GM12878 (cell line): ENCODE results near the gene EMC1. TPM values are rescaled to one million over a fixed set of nuclear protein-coding genes. Genes with fewer than 3 reads are reported as not detected.
"Not testable (repeated sequence)": the region's sequence is repeated elsewhere in the genome, so short reads cannot be mapped to it uniquely, and the experiment has no call there.

Source experiments
- ATAC-seq: fragments of 200-7000 bp; cut with Tn5 transposase; 3 replicates; pipeline ENCODE4 v1.9.1; 2020; ENCODE audit warnings: mild to moderate bottlenecking, moderate library complexity
- BruUV-seq: library from RNA; stranded (reverse); fragments of 400-500 nt; replicated peaks from 2 replicates; lab custom pipeline; 2021; lab: Mats Ljungman, UMichigan
- CTCF ChIA-PET: fragments of 300-600 bp; sonication (Branson Sonifier 250); formaldehyde crosslinking; extraction: SDS; loops from one replicate; lab custom pipeline; 2021; ENCODE audit warnings: inconsistent platforms; lab: Yijun Ruan, JAX
- POLR2A ChIA-PET: fragments of 350-600 bp; formaldehyde crosslinking; extraction: SDS; loops from one replicate; lab custom pipeline; 2021; ENCODE audit warnings: inconsistent platforms; lab: Charles Lee
- RAD21 ChIA-PET: fragments of 300-600 bp; sonication (Branson Sonifier 250); formaldehyde crosslinking; loops from one replicate; lab custom pipeline; 2023; ENCODE audit warnings: antibody characterized with exemption; ENCODE audit not compliant: unreplicated experiment; lab: Charles Lee
- SMC1A ChIA-PET: fragments of 300-600 bp; sonication (Branson Sonifier 250); formaldehyde crosslinking; loops from one replicate; lab custom pipeline; 2023; ENCODE audit not compliant: unreplicated experiment, uncharacterized antibody; lab: Charles Lee
- DNase-seq: peaks from one replicate; pipeline ENCODE4 v3.0.0-alpha.2; 2011; ENCODE audit warnings: low read depth, low spot score
- FAIRE-seq: peaks from 3 replicates; lab custom pipeline; 2011; peaks lifted over from hg19 to GRCh38; lab: Jason Lieb, UNC
- H2AFZ ChIP-seq: 2 replicates; pipeline ENCODE4 v1.6.0; 2011; ENCODE audit warnings: low read depth, low read length, control low read depth; ENCODE audit not compliant: control insufficient read depth
- H3K27ac ChIP-seq: 2 replicates; pipeline ENCODE4 v1.5.1; 2011; ENCODE audit warnings: control low read depth; ENCODE audit not compliant: control insufficient read depth, insufficient read depth
- H3K27me3 ChIP-seq, 2 experiments: replicated peaks in 1 of 2; 2 replicates each; pipeline versions ENCODE4 v1.6.0 to v1.6.1; 2011; ENCODE audit warnings: low read length in 1 of 2; ENCODE audit not compliant: control insufficient read depth in 2 of 2, insufficient read depth in 2 of 2
- H3K36me3 ChIP-seq, 2 experiments: 2 replicates each; pipeline ENCODE4 v1.5.1; 2011; ENCODE audit warnings: low read length in 1 of 2; ENCODE audit not compliant: control insufficient read depth in 2 of 2, insufficient read depth in 2 of 2
- H3K4me1 ChIP-seq: 2 replicates; pipeline ENCODE4 v1.6.1; 2011; ENCODE audit warnings: mild to moderate bottlenecking, low read length, moderate library complexity, mixed read lengths; ENCODE audit not compliant: control insufficient read depth, insufficient read depth
- H3K4me2 ChIP-seq: 2 replicates; pipeline ENCODE4 v1.6.0; 2011; ENCODE audit warnings: control low read depth; ENCODE audit not compliant: control insufficient read depth, insufficient read depth
- H3K4me3 ChIP-seq: fragments of 200-600 bp; sonication (generic); 2 replicates; pipeline ENCODE4 v1.5.1; 2016
- H3K79me2 ChIP-seq: 2 replicates; pipeline ENCODE4 v1.6.0; 2011; ENCODE audit warnings: low read length; ENCODE audit not compliant: control insufficient read depth, insufficient read depth
- H3K9ac ChIP-seq: 2 replicates; pipeline ENCODE4 v1.8.0; 2011; ENCODE audit warnings: low read length, control low read depth, mixed read lengths; ENCODE audit not compliant: control insufficient read depth, insufficient read depth
- H3K9me3 ChIP-seq: replicated peaks from 3 replicates; pipeline ENCODE4 v1.5.1; 2011; ENCODE audit warnings: mild to moderate bottlenecking, low read length; ENCODE audit not compliant: control insufficient read depth, insufficient read depth
- H4K20me1 ChIP-seq: 2 replicates; pipeline ENCODE4 v1.6.0; 2011; ENCODE audit not compliant: control insufficient read depth, insufficient read depth
- CHD1 ChIP-seq: IDR thresholded peaks from 2 replicates; pipeline ENCODE4 v1.6.1; 2012; ENCODE audit warnings: low read depth, low read length, improper control_type of control experiment
- ETV6 ChIP-seq, 2 experiments: fragments of 450-650 bp in 1 of 2; IDR thresholded peaks in 1 of 2; conservative IDR thresholded peaks in 1 of 2; 2 replicates each; pipeline ENCODE4 v1.6.1; 2014; ENCODE audit warnings: antibody characterized with exemption in 1 of 2, borderline replicate concordance in 1 of 2, low read depth in 1 of 2, mild to moderate bottlenecking in 1 of 2, moderate library complexity in 1 of 2
- HDAC2 ChIP-seq: fragments of 200-600 bp; sonication (generic); IDR thresholded peaks from 2 replicates; pipeline ENCODE4 v1.6.1; 2017
- KLF5 ChIP-seq: fragments of 450-650 bp; IDR thresholded peaks from 2 replicates; pipeline ENCODE4 v1.6.1; 2014; ENCODE audit warnings: mild to moderate bottlenecking; ENCODE audit not compliant: partially characterized antibody
- MYC ChIP-seq: IDR thresholded peaks from 2 replicates; pipeline ENCODE4 v1.6.1; 2011; ENCODE audit warnings: mild to moderate bottlenecking, low read length, moderate library complexity, inconsistent platforms; ENCODE audit not compliant: insufficient read depth, insufficient replicate concordance, insufficient read length, severe bottlenecking
- NR2C1 ChIP-seq: fragments of 450-650 bp; IDR thresholded peaks from 2 replicates; pipeline ENCODE4 v1.6.1; 2017; ENCODE audit warnings: antibody characterized with exemption, mild to moderate bottlenecking, moderate library complexity
- NR2F1 ChIP-seq: fragments of 450-650 bp; conservative IDR thresholded peaks from 2 replicates; pipeline ENCODE4 v1.6.1; 2017; ENCODE audit warnings: mild to moderate bottlenecking
- SMAD5 ChIP-seq: IDR thresholded peaks from 2 replicates; pipeline ENCODE4 v1.6.1; 2016; ENCODE audit warnings: antibody characterized with exemption, low read depth
- WRNIP1 ChIP-seq: IDR thresholded peaks from 2 replicates; pipeline ENCODE4 v1.6.1; 2011; ENCODE audit warnings: low read depth, low read length, improper control_type of control experiment, borderline replicate concordance
- ZNF207 ChIP-seq: fragments of 450-650 bp; IDR thresholded peaks from 2 replicates; pipeline ENCODE4 v1.6.1; 2014; ENCODE audit warnings: antibody characterized with exemption, mild to moderate bottlenecking, borderline replicate concordance
- ZNF217 ChIP-seq: fragments of 450-650 bp; IDR thresholded peaks from 2 replicates; pipeline ENCODE4 v1.6.1; 2017; ENCODE audit warnings: antibody characterized with exemption, mild to moderate bottlenecking
- ZNF24 ChIP-seq: fragments of 450-650 bp; IDR thresholded peaks from 2 replicates; pipeline ENCODE4 v1.6.1; 2017; ENCODE audit warnings: antibody characterized with exemption, mild to moderate bottlenecking
- WGBS: methylation state at CpG from one replicate; pipeline ENCODE4 v1.1.6; 2016; ENCODE audit warnings: low lambda C conversion rate; ENCODE audit not compliant: insufficient replicate concordance, insufficient coverage; ENCODE audit errors: missing lambda C conversion rate; 5-methylcytosine and 5-hydroxymethylcytosine counted together
- in situ Hi-C: fragments of 300-500 bp; cut with MboI; formaldehyde crosslinking; loops from 9 replicates; pipeline ENCODE4 v1.14.3; 2018; ENCODE audit warnings: mixed read lengths
- intact Hi-C: fragments of 100-400 bp; cut with micrococcal nuclease; formaldehyde crosslinking; loops from one replicate; pipeline ENCODE4 v1.14.2; 2022; ENCODE audit not compliant: unreplicated experiment
- polyA plus RNA-seq, 11 experiments: library from polyadenylated mRNA; depleted of rRNA in 4 of 11; unstranded in 6 of 11; stranded (reverse) in 5 of 11; fragments of >200 nt; fragmentation: Nextera tagmentation in 4 of 11; fragmentation: Illumina TruSeq in 1 of 11; extraction: Ambion mirVana in 4 of 11; extraction: Trizol in 1 of 11; gene quantifications; 1 replicate in 1 of 11; 2 replicates in 10 of 11; pipeline versions ENCODE4 v1.2.1 to v1.2.3, GENCODE V29; 2011 to 2016; ENCODE audit warnings: inconsistent platforms in 2 of 11, missing spikeins in 2 of 11, low read depth in 1 of 11
- total RNA-seq, 4 experiments: library from RNA; depleted of rRNA in 3 of 4; stranded (reverse); fragments of >200 nt in 3 of 4; fragmentation: Illumina TruSeq in 1 of 4; extraction: Trizol in 1 of 4; gene quantifications; 2 replicates each; pipeline versions ENCODE4 v1.2.1 to v1.2.3, GENCODE V29; 2013 to 2021

EMC1 gene
- total and polyA plus RNA-seq, 10 of the 15 experiments (the other 5 are each of a cell fraction or from before 2014, with no cell fraction given): 12.2 to 43.6 (median 20.6) TPM

DNA sequence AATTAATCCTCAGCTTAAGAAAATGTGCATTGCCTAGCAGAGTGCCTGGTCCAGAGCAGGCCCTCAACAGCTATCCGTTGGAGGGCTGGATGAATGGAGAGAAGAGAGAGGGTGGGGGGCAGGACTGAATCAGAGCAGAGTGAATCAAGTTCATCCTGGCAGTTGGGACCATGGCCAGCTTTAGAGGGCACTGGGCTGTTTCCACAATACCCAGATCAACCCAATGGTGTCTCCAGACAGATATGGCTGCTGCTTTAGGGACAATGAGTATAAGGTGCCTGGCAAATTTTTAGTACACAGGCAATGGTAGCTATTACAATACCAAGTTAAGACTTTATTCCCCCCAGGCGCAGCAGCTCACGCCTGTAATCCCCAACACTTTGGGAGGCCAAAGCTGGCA, 17.1 kb downstream of the EMC1 start:
- FAIRE-seq (no peak), ATAC-seq (no peak), DNase-seq (no peak)
- TF ChIP-seq ZNF217 (no peak), NR2F1 (no peak), CHD1 (no peak), HDAC2 (no peak), KLF5 (no peak), MYC (no peak), WRNIP1 (no peak), SMAD5 (no peak), ZNF24 (no peak)
- Histone ChIP-seq H3K27ac (no peak overlapping the region), H3K36me3 (peaks cover 29 to 43% of the 10 kb centered on the region in 2 experiments), H3K4me2 (no peak overlapping the region), H2AFZ (no peak overlapping the region), H3K9ac (no peak overlapping the region), H3K4me3 (no peak overlapping the region), H3K79me2 (no peaks in the 10 kb centered on the region), H3K27me3 (no peaks in the 10 kb centered on the region), H4K20me1 (no peaks in the 10 kb centered on the region), H3K4me1 (no peaks in the 10 kb centered on the region), H3K9me3 (no peaks in the 10 kb centered on the region)
- 87% methylated on average over 3 of the region's 3 CpGs for WGBS
- in situ Hi-C loops (no loop called here), intact Hi-C loops (no loop called here)
- RAD21 ChIA-PET: no interaction called here
- BruUV-seq: no TSS peak
- CTCF ChIA-PET: interaction anchor here (1.0 to 1.8 kb wide), 3 partner anchors 12 to 54 kb away, joined by 3 to 4 read pairs (median 4); no protein-coding TSS in a partner anchor
- POLR2A ChIA-PET: interaction anchor here (0.5 kb wide), 2 partner anchors 34 to 1979 kb away, joined by 3 to 5 read pairs; no protein-coding TSS in a partner anchor
- SMC1A ChIA-PET: no interaction called here

DNA sequence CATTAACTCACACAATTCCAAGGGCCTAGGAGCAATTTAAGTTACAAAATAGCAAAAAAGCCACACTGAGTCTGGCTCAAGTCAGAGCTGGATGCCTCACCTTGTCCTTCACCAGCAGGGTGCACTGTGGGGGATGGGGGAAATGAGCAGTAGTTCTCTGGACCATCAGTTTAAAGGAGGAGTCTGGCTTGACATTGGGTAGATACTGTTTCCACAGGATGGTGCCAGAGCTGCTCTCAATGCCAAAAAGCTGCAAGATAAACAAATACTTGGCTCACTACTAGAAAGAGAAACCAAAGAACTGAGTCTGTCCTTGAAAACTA, 18.8 kb downstream of the EMC1 start:
- Histone ChIP-seq H3K27me3 (no peaks in the 10 kb centered on the region), H3K4me3 (no peak overlapping the region), H3K79me2 (no peaks in the 10 kb centered on the region), H3K9me3 (no peaks in the 10 kb centered on the region), H4K20me1 (no peaks in the 10 kb centered on the region), H3K4me1 (no peaks in the 10 kb centered on the region), H3K27ac (no peak overlapping the region), H3K9ac (no peak overlapping the region), H3K4me2 (no peak overlapping the region), H3K36me3 (peaks cover 21 to 33% of the 10 kb centered on the region in 2 experiments), H2AFZ (no peak overlapping the region)
- ChIA-PET SMC1A (no interaction called here), POLR2A (no interaction called here), CTCF (no interaction called here), RAD21 (no interaction called here)
- DNase-seq (no peak), ATAC-seq (no peak), FAIRE-seq (no peak)
- in situ Hi-C loops: no loop called here
- intact Hi-C loops: no loop called here
- no TSS peak for BruUV-seq
- no peak for TF ChIP-seq NR2C1
- no peak for TF ChIP-seq ETV6 (conservative IDR thresholded peaks at IDR 0.05 in 1 of 2, IDR thresholded peaks at IDR 0.05 in 1 of 2; ENCODE audit: borderline replicate concordance in 1 of 2, low read depth in 1 of 2)
- TF ChIP-seq ZNF207: no peak
- no peak for TF ChIP-seq HDAC2

DNA sequence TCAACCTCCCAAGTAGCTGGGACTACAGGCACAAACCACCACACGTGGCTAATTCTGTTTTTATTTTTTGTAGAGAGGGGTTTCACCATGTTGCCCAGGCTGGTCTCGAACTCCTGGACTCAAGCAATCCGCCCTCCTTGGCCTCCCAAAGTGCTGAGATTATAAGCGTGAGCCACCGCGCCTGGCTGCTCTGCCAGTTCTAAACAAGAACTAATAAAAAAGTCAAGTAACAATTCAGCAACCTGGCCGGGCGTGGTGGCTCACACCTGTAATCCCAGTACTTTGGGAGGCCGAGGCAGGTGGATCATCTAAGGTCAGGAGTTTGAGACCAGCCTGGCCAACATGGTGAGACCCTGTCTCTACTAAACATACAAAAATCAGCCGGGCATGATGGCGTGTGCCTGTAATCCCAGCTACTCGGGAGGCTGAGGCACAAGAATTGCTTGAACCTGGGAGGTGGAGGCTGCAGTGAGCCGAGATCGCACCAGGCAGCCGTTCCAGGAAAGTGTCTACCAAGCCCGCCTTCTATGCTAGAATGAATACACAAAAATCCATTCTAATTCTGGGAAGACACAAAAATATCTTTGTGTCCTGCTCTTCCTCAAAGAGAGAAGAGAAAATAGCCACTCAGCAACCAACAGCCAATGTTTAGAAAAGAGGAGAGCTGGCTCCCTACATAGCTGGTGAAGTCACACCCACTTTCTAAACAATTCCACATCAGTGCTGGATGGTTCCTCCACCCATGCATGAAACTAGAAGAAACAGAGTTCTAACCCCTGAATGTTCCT, 19.4 kb downstream of the EMC1 start:
- CTCF ChIA-PET: not testable (repeated sequence)

More for the DNA sequence above, 19.4 kb downstream of the EMC1 start:
- H4K20me1 ChIP-seq, H3K4me1 ChIP-seq, H3K27ac ChIP-seq, POLR2A ChIA-PET, SMC1A ChIA-PET, H3K27me3 ChIP-seq, H2AFZ ChIP-seq, ATAC-seq, in situ Hi-C loops, H3K9me3 ChIP-seq, DNase-seq, H3K4me3 ChIP-seq, intact Hi-C loops, H3K79me2 ChIP-seq, H3K9ac ChIP-seq, RAD21 ChIA-PET, BruUV-seq, FAIRE-seq, H3K4me2 ChIP-seq: not testable (repeated sequence)
- WGBS: 95% methylated on average over 16 of the region's 16 CpGs
- peaks cover 19 to 32% of the 10 kb centered on the region in 2 experiments for H3K36me3 ChIP-seq
